Mesenchymal stem cell (in vitro differentiated cells and primary cell): Measurements from ENCODE around the gene PRKAR2B.

ENCODE experiments used
- DNase-seq: peaks from one replicate; pipeline ENCODE4 v3.0.0-alpha.2; 2013
- H2AFZ ChIP-seq: one replicate; pipeline ENCODE4 v1.6.1; 2013; ENCODE audit warnings: low read depth, mild to moderate bottlenecking, control low read depth, inconsistent platforms, low read length, moderate library complexity
- H2AK5ac ChIP-seq: 2 replicates; pipeline ENCODE4 v1.6.1; 2013; ENCODE audit warnings: low read length, moderate library complexity, mild to moderate bottlenecking, inconsistent platforms; ENCODE audit not compliant: severe bottlenecking
- H2BK120ac ChIP-seq: one replicate; pipeline ENCODE4 v1.6.1; 2013; ENCODE audit warnings: low read depth, mild to moderate bottlenecking, inconsistent platforms, low read length, moderate library complexity
- H2BK12ac ChIP-seq, 2 experiments: one replicate each; pipeline ENCODE4 v1.6.1; 2013; ENCODE audit warnings: inconsistent platforms in 2 of 2, low read length in 2 of 2, mild to moderate bottlenecking in 2 of 2, moderate library complexity in 2 of 2, control low read depth in 1 of 2
- H2BK15ac ChIP-seq: one replicate; pipeline ENCODE4 v1.6.1; 2013; ENCODE audit warnings: mild to moderate bottlenecking, low read depth, inconsistent platforms; ENCODE audit not compliant: poor library complexity, severe bottlenecking
- H2BK5ac ChIP-seq: 2 replicates; pipeline ENCODE4 v1.6.1; 2013; ENCODE audit warnings: low read depth, mild to moderate bottlenecking, low read length, control low read depth, inconsistent platforms; ENCODE audit not compliant: poor library complexity, severe bottlenecking
- H3K14ac ChIP-seq, 2 experiments: one replicate each; pipeline ENCODE4 v1.6.1; 2013; ENCODE audit warnings: inconsistent platforms in 2 of 2, low read length in 2 of 2, control low read depth in 1 of 2, mild to moderate bottlenecking in 1 of 2, moderate library complexity in 1 of 2
- H3K18ac ChIP-seq, 2 experiments: one replicate each; pipeline ENCODE4 v1.6.1; 2013; ENCODE audit warnings: inconsistent platforms in 2 of 2, low read length in 2 of 2, control low read depth in 1 of 2, low read depth in 1 of 2, mild to moderate bottlenecking in 1 of 2
- H3K23ac ChIP-seq, 2 experiments: one replicate each; pipeline ENCODE4 v1.6.1; 2013; ENCODE audit warnings: inconsistent platforms in 2 of 2, low read length in 2 of 2, mild to moderate bottlenecking in 2 of 2, moderate library complexity in 2 of 2, control low read depth in 1 of 2
- H3K27ac ChIP-seq: 2 replicates; pipeline ENCODE4 v1.5.1; 2013; ENCODE audit warnings: mild to moderate bottlenecking, moderate library complexity, low read length, control low read depth, inconsistent platforms; ENCODE audit not compliant: poor library complexity, severe bottlenecking
- H3K27me3 ChIP-seq, 2 experiments: 2 replicates each; pipeline versions ENCODE4 v1.6.1 to v1.7.0; 2013; ENCODE audit warnings: low read length in 2 of 2, mild to moderate bottlenecking in 2 of 2, moderate library complexity in 2 of 2, control low read depth in 1 of 2, inconsistent platforms in 1 of 2; ENCODE audit not compliant: control insufficient read depth in 1 of 2, insufficient read depth in 1 of 2
- H3K36me3 ChIP-seq, 2 experiments: 2 replicates each; pipeline versions ENCODE4 v1.6.1 to v1.7.0; 2013; ENCODE audit warnings: low read length in 2 of 2, control low read depth in 1 of 2, inconsistent platforms in 1 of 2, low read depth in 1 of 2, mild to moderate bottlenecking in 1 of 2; ENCODE audit not compliant: insufficient read depth in 2 of 2, control insufficient read depth in 1 of 2
- H3K4ac ChIP-seq, 2 experiments: one replicate each; pipeline ENCODE4 v1.6.1; 2013; ENCODE audit warnings: inconsistent platforms in 2 of 2, low read length in 2 of 2, mild to moderate bottlenecking in 2 of 2, moderate library complexity in 2 of 2, control low read depth in 1 of 2, low read depth in 1 of 2
- H3K4me1 ChIP-seq: 2 replicates; pipeline ENCODE4 v1.6.1; 2013; ENCODE audit warnings: low read depth, low read length, control low read depth; ENCODE audit not compliant: control insufficient read depth, insufficient read depth
- H3K4me2 ChIP-seq: 2 replicates; pipeline ENCODE4 v1.6.1; 2013; ENCODE audit warnings: low read length, mild to moderate bottlenecking, inconsistent platforms; ENCODE audit not compliant: poor library complexity, severe bottlenecking
- H3K4me3 ChIP-seq, 2 experiments: 2 replicates each; pipeline versions ENCODE4 v1.5.1 to v1.7.0; 2013; ENCODE audit warnings: low read length in 2 of 2, mild to moderate bottlenecking in 2 of 2, control low read depth in 1 of 2, low read depth in 1 of 2; ENCODE audit not compliant: insufficient read depth in 1 of 2
- H3K79me1 ChIP-seq: replicated peaks from 2 replicates; pipeline ENCODE4 v1.6.1; 2013; ENCODE audit warnings: mild to moderate bottlenecking, control low read depth, low read length, inconsistent platforms; ENCODE audit not compliant: poor library complexity, severe bottlenecking
- H3K9ac ChIP-seq: 2 replicates; pipeline ENCODE4 v1.7.0; 2013; ENCODE audit warnings: mild to moderate bottlenecking, low read length, moderate library complexity
- H3K9me3 ChIP-seq: 2 replicates; pipeline ENCODE4 v1.7.0; 2013; ENCODE audit warnings: mild to moderate bottlenecking, low read length; ENCODE audit not compliant: control insufficient read depth
- H4K8ac ChIP-seq: one replicate; pipeline ENCODE4 v1.6.1; 2013; ENCODE audit warnings: inconsistent platforms, mild to moderate bottlenecking, low read length, moderate library complexity
- H4K91ac ChIP-seq: one replicate; pipeline ENCODE4 v1.6.1; 2013; ENCODE audit warnings: mild to moderate bottlenecking, low read length, inconsistent platforms
- WGBS: methylation state at CpG from one replicate; pipeline ENCODE4 v1.1.7; 2013; ENCODE audit warnings: mixed read lengths; 5-methylcytosine and 5-hydroxymethylcytosine counted together

PRKAR2B gene

GRCh38 chr7:107045980-107046379, 1.5 kb downstream of the PRKAR2B start:
- no peak overlapping the region for H2BK5ac ChIP-seq
- no peak overlapping the region for H3K4me3 ChIP-seq
- H3K18ac ChIP-seq = no peak overlapping the region
- no peak overlapping the region for H3K27ac ChIP-seq
- DNase-seq = peak; percentile 81
- no peak overlapping the region for H3K4ac ChIP-seq
- H2BK120ac ChIP-seq = no peak overlapping the region
- WGBS = no CpG with 5 or more reads among the region's 1 CpG
- no peak overlapping the region for H3K14ac ChIP-seq
- no peak overlapping the region for H3K4me2 ChIP-seq
- no peak overlapping the region for H4K91ac ChIP-seq
- H3K36me3 ChIP-seq = no peaks in the 10 kb centered on the region
- no peaks in the 10 kb centered on the region for H3K9me3 ChIP-seq
- H3K4me1 ChIP-seq = peaks cover 5% of the 10 kb centered on the region
- no peak overlapping the region for H3K23ac ChIP-seq
- peaks cover 0 to 6% of the 10 kb centered on the region in 2 experiments for H3K27me3 ChIP-seq
- no peak overlapping the region for H2AFZ ChIP-seq
- H2BK12ac ChIP-seq = no peak overlapping the region
- no peaks in the 10 kb centered on the region for H3K79me1 ChIP-seq
- H3K9ac ChIP-seq = no peak overlapping the region
- no peak overlapping the region for H2BK15ac ChIP-seq
- H2AK5ac ChIP-seq = no peak overlapping the region
- no peak overlapping the region for H4K8ac ChIP-seq

DNA sequence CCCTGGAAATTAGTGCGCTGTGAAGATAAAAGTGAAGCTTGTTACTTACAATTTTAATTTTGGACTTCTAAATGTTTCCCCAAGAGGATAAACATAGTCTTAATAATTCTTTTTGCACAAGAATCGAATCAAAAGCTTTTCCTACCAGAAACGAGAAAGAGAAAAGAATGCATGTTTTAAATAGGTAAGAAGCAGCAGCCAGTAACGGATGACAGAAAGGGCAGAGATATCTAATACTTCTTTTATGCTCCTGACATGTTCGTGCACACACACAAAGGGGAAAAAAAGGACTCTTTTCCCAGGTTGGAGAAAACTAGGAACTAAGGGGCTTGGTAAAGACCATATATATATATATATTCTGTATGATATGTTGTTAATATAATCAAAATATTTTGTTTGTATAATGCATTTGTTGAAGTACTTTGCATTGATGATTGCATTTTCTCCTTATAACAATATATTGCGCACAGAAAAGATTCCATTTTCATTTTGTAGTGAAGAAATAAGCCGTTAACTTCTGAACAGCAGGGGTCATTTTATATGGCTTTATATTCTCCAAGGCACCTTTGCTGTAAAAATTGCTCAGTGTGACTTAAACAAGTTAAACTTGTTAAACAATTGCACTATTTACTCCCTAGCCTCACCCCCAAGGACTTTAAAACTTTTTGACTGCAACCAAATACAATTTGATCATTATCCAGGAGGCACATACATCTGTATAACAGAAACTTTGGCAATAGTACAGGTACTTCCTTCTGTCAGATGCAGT, 2.2 kb downstream of the PRKAR2B start:
- no peak overlapping the region for H3K18ac ChIP-seq
- no peak overlapping the region for H3K23ac ChIP-seq
- H2AK5ac ChIP-seq = no peak overlapping the region
- H2BK15ac ChIP-seq = no peak overlapping the region
- H3K4me3 ChIP-seq = no peak overlapping the region
- peaks cover 0 to 6% of the 10 kb centered on the region in 2 experiments for H3K27me3 ChIP-seq
- H2AFZ ChIP-seq = no peak overlapping the region
- no peak overlapping the region for H3K4ac ChIP-seq
- H2BK120ac ChIP-seq = no peak overlapping the region
- H3K14ac ChIP-seq = no peak overlapping the region
- H3K79me1 ChIP-seq = no peaks in the 10 kb centered on the region
- H3K4me2 ChIP-seq = no peak overlapping the region
- H3K9ac ChIP-seq = no peak overlapping the region
- no peak overlapping the region for H4K91ac ChIP-seq
- no peak overlapping the region for H3K27ac ChIP-seq
- no peak overlapping the region for H4K8ac ChIP-seq
- H3K9me3 ChIP-seq = no peaks in the 10 kb centered on the region
- peaks cover 5% of the 10 kb centered on the region for H3K4me1 ChIP-seq
- no peak for DNase-seq
- 100% methylated on average over 1 of the region's 7 CpGs for WGBS
- H3K36me3 ChIP-seq = no peaks in the 10 kb centered on the region
- no peak overlapping the region for H2BK5ac ChIP-seq
- H2BK12ac ChIP-seq = no peak overlapping the region

- peak; percentile 39 for DNase-seq
- H2AK5ac ChIP-seq = no peak overlapping the region
- H3K27ac ChIP-seq = no peak overlapping the region
- H2BK5ac ChIP-seq = no peak overlapping the region
- no peak overlapping the region for H3K4me3 ChIP-seq
- peaks cover 0 to 6% of the 10 kb centered on the region in 2 experiments for H3K27me3 ChIP-seq
- no peak overlapping the region for H4K91ac ChIP-seq
- H3K18ac ChIP-seq = no peak overlapping the region
- peak overlapping the region; percentile 40 for H2BK15ac ChIP-seq
- no peak overlapping the region for H3K23ac ChIP-seq
- H3K9ac ChIP-seq = no peak overlapping the region
- no peaks in the 10 kb centered on the region for H3K9me3 ChIP-seq
- H3K4me1 ChIP-seq = peaks cover 5% of the 10 kb centered on the region
- H2BK120ac ChIP-seq = no peak overlapping the region
- H3K36me3 ChIP-seq = no peaks in the 10 kb centered on the region
- 88% methylated on average over 10 of the region's 10 CpGs for WGBS
- H2AFZ ChIP-seq = no peak overlapping the region
- H2BK12ac ChIP-seq = peak overlapping the region in 1 of 2 experiments; percentile 8
- no peak overlapping the region for H3K4me2 ChIP-seq
- no peak overlapping the region for H3K4ac ChIP-seq
- H3K79me1 ChIP-seq = no peaks in the 10 kb centered on the region
- no peak overlapping the region for H4K8ac ChIP-seq
- no peak overlapping the region for H3K14ac ChIP-seq
Observed at GRCh38 chr7:107047902-107048782, 3.6 kb downstream of the PRKAR2B start.

- Histone ChIP-seq H3K27ac (no peak overlapping the region), H2AK5ac (no peak overlapping the region), H2BK120ac (no peak overlapping the region), H3K79me1 (no peaks in the 10 kb centered on the region), H3K4ac (no peak overlapping the region), H2AFZ (no peak overlapping the region), H4K91ac (no peak overlapping the region), H3K4me2 (no peak overlapping the region), H3K23ac (no peak overlapping the region), H3K27me3 (peaks cover 0 to 6% of the 10 kb centered on the region in 2 experiments), H3K4me3 (no peak overlapping the region), H2BK15ac (no peak overlapping the region), H2BK12ac (no peak overlapping the region), H3K9me3 (no peaks in the 10 kb centered on the region), H3K36me3 (no peaks in the 10 kb centered on the region), H2BK5ac (no peak overlapping the region), H3K18ac (no peak overlapping the region), H3K9ac (no peak overlapping the region), H3K14ac (no peak overlapping the region), H4K8ac (no peak overlapping the region), H3K4me1 (peaks cover 5% of the 10 kb centered on the region)
- 100% methylated on average over 2 of the region's 4 CpGs for WGBS
- no peak for DNase-seq
Observed at GRCh38 chr7:107048783-107049418, 4.4 kb downstream of the PRKAR2B start.
